ENCODE data around the gene KCNQ1. TPM values are rescaled to one million over a fixed set of nuclear protein-coding genes. Genes with fewer than 3 reads are reported as not detected.

KCNQ1 gene
- total and polyA plus RNA-seq, 2 of the 13 experiments (the other 11 are each of a cell fraction or from before 2014, with no cell fraction given) = 0.02 to 0.08 TPM

DNA sequence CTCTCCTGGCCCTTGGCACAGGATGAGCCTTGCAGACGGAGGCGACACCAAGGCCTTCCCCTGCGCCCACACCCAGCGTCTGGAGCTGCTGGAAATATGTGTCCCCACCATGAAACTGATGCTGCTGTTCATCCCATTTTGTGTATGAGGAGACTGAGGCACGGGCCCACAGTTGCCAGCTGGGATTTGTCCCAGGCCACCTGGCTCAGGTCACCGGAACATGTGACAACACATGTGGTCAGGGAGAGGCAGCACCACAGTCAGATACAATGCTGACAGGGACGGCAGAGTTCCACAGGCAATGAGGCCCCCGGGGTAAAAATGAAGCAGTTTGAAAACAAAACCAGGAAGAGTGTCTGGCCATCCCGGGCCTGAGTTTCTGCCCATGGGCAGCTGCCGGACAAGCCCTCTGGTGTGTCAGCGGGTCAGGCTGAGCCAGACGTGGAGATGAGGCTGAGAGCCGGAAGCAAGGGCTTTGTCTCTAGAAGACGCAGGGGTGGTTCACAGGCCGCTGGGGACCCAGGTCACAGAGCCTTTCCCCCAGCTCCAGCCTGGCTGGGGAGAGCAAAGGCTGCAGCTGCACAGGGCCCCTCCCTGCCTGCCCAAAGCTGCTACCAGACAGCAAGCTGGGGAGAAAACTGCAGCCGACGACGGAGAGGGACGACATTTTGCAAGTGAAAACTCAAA is 360.0 kb downstream of the KCNQ1 start (continued):
- TF ChIP-seq MYNN (CRISPR knock-in tag; IDR thresholded peaks at IDR 0.05; ENCODE audit: low read depth) (no peak), TAF1 (CRISPR knock-in tag; IDR thresholded peaks at IDR 0.05) (no peak), JUND (CRISPR knock-in tag; IDR thresholded peaks at IDR 0.05) (no peak), PHB2 (IDR thresholded peaks at IDR 0.05; ENCODE audit: partially characterized antibody) (no peak), GATAD2A (CRISPR knock-in tag; IDR thresholded peaks at IDR 0.05) (no peak), KLF6 (CRISPR knock-in tag; IDR thresholded peaks at IDR 0.05) (no peak), ZFP36L2 (CRISPR knock-in tag; IDR thresholded peaks at IDR 0.05) (no peak), ZFP1 (CRISPR knock-in tag; IDR thresholded peaks at IDR 0.05) (no peak), ZNF468 (CRISPR knock-in tag; IDR thresholded peaks at IDR 0.05) (no peak), ZNF629 (CRISPR knock-in tag; conservative IDR thresholded peaks at IDR 0.05) (peak; percentile 60), REL (CRISPR knock-in tag; conservative IDR thresholded peaks at IDR 0.05) (no peak), ZNF556 (CRISPR knock-in tag; IDR thresholded peaks at IDR 0.05; ENCODE audit: borderline replicate concordance) (no peak), ZNF615 (CRISPR knock-in tag; IDR thresholded peaks at IDR 0.05; ENCODE audit: borderline replicate concordance) (no peak), EED (CRISPR knock-in tag; IDR thresholded peaks at IDR 0.05) (no peak)
- TF ChIP-seq, protein P1, sequence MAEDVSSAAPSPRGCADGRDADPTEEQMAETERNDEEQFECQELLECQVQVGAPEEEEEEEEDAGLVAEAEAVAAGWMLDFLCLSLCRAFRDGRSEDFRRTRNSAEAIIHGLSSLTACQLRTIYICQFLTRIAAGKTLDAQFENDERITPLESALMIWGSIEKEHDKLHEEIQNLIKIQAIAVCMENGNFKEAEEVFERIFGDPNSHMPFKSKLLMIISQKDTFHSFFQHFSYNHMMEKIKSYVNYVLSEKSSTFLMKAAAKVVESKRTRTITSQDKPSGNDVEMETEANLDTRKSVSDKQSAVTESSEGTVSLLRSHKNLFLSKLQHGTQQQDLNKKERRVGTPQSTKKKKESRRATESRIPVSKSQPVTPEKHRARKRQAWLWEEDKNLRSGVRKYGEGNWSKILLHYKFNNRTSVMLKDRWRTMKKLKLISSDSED (CRISPR knock-in tag; IDR thresholded peaks at IDR 0.05) = no peak
- TF ChIP-seq, protein P2, sequence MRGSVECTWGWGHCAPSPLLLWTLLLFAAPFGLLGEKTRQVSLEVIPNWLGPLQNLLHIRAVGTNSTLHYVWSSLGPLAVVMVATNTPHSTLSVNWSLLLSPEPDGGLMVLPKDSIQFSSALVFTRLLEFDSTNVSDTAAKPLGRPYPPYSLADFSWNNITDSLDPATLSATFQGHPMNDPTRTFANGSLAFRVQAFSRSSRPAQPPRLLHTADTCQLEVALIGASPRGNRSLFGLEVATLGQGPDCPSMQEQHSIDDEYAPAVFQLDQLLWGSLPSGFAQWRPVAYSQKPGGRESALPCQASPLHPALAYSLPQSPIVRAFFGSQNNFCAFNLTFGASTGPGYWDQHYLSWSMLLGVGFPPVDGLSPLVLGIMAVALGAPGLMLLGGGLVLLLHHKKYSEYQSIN (CRISPR knock-in tag; IDR thresholded peaks at IDR 0.05; ENCODE audit: borderline replicate concordance) = no peak
- TF ChIP-seq, protein P3, sequence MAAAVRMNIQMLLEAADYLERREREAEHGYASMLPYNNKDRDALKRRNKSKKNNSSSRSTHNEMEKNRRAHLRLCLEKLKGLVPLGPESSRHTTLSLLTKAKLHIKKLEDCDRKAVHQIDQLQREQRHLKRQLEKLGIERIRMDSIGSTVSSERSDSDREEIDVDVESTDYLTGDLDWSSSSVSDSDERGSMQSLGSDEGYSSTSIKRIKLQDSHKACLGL (CRISPR knock-in tag; IDR thresholded peaks at IDR 0.05) = no peak
- TF ChIP-seq, protein P4, sequence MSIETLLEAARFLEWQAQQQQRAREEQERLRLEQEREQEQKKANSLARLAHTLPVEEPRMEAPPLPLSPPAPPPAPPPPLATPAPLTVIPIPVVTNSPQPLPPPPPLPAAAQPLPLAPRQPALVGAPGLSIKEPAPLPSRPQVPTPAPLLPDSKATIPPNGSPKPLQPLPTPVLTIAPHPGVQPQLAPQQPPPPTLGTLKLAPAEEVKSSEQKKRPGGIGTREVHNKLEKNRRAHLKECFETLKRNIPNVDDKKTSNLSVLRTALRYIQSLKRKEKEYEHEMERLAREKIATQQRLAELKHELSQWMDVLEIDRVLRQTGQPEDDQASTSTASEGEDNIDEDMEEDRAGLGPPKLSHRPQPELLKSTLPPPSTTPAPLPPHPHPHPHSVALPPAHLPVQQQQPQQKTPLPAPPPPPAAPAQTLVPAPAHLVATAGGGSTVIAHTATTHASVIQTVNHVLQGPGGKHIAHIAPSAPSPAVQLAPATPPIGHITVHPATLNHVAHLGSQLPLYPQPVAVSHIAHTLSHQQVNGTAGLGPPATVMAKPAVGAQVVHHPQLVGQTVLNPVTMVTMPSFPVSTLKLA (IDR thresholded peaks at IDR 0.05) = peak; percentile 69

Data from HepG2 (cell line).